ENCODE results near the gene DPF3.

GRCh38 chr14:72809063-72809462 is 84.8 kb downstream of the DPF3 start:
- no peak for TF ChIP-seq BHLHE40 (IDR thresholded peaks at IDR 0.05; ENCODE audit: borderline replicate concordance)
- no peak for TF ChIP-seq CTBP1 (IDR thresholded peaks at IDR 0.05; ENCODE audit: borderline replicate concordance)
- TF ChIP-seq FOXK2 (IDR thresholded peaks at IDR 0.05) = no peak
- TF ChIP-seq SP1 (IDR thresholded peaks at IDR 0.05) = no peak
- no peak for TF ChIP-seq LEF1 (IDR thresholded peaks at IDR 0.05; ENCODE audit: borderline replicate concordance)
- no peak for TF ChIP-seq FOXM1 (IDR thresholded peaks at IDR 0.05; ENCODE audit: borderline replicate concordance)
- no peak for TF ChIP-seq SUZ12 (IDR thresholded peaks at IDR 0.05)
- TF ChIP-seq L3MBTL2 (conservative IDR thresholded peaks at IDR 0.05) = no peak
- TF ChIP-seq FOXA1 (IDR thresholded peaks at IDR 0.05) = no peak
- TF ChIP-seq TARDBP (IDR thresholded peaks at IDR 0.05) = no peak
- no peak for TF ChIP-seq NFRKB (IDR thresholded peaks at IDR 0.05)
- no peak for TF ChIP-seq ZNF384 (IDR thresholded peaks at IDR 0.05)
- TF ChIP-seq ARNT (IDR thresholded peaks at IDR 0.05) = no peak

Measured in HEK293T (cell line).